ENCODE data around the gene CPLX4.

Gene CPLX4

GRCh38 chr18:59300676-59301285 lies 17.7 kb downstream of the CPLX4 start:
- no peak for TF ChIP-seq CTCF (IDR thresholded peaks at IDR 0.05; ENCODE audit: borderline replicate concordance, insufficient read depth, low read depth, low read length)
- no peak overlapping the region for H3K4me3 ChIP-seq (ENCODE audit: low read depth, low read length)

- no peak overlapping the region for H3K4me3 ChIP-seq (ENCODE audit: low read depth, low read length)
- no peak for TF ChIP-seq CTCF (IDR thresholded peaks at IDR 0.05; ENCODE audit: borderline replicate concordance, insufficient read depth, low read depth, low read length)
These were observed 19.6 kb downstream of the CPLX4 start for GRCh38 chr18:59298871-59299270.

- no peak overlapping the region for H3K4me3 ChIP-seq (ENCODE audit: low read depth, low read length)
- TF ChIP-seq CTCF (IDR thresholded peaks at IDR 0.05; ENCODE audit: borderline replicate concordance, insufficient read depth, low read depth, low read length): no peak
These were observed 25.1 kb downstream of the CPLX4 start for GRCh38 chr18:59293317-59293716.

- H3K4me3 ChIP-seq (ENCODE audit: low read depth, low read length): no peak overlapping the region
- no peak for TF ChIP-seq CTCF (IDR thresholded peaks at IDR 0.05; ENCODE audit: borderline replicate concordance, insufficient read depth, low read depth, low read length)
These were observed 32.1 kb downstream of the CPLX4 start for GRCh38 chr18:59286341-59286740.

GRCh38 chr18:59282341-59282740 lies 36.1 kb downstream of the CPLX4 start:
- H3K4me3 ChIP-seq (ENCODE audit: low read depth, low read length): no peak overlapping the region
- no peak for TF ChIP-seq CTCF (IDR thresholded peaks at IDR 0.05; ENCODE audit: borderline replicate concordance, insufficient read depth, low read depth, low read length)

- TF ChIP-seq CTCF (IDR thresholded peaks at IDR 0.05; ENCODE audit: borderline replicate concordance, insufficient read depth, low read depth, low read length): no peak
- H3K4me3 ChIP-seq (ENCODE audit: low read depth, low read length): no peak overlapping the region
These were observed 38.7 kb downstream of the CPLX4 start for GRCh38 chr18:59279722-59280121.

GRCh38 chr18:59279193-59279592 lies 39.3 kb downstream of the CPLX4 start:
- H3K4me3 ChIP-seq (ENCODE audit: low read depth, low read length): no peak overlapping the region
- no peak for TF ChIP-seq CTCF (IDR thresholded peaks at IDR 0.05; ENCODE audit: borderline replicate concordance, insufficient read depth, low read depth, low read length)
